Duodenal mucosa (tissue), 2 donors: Measurements from ENCODE around the gene ABHD2.
A peak's percentile ranks its signal among the peaks of the same experiment; 100 is the strongest.

Experiments used
- H3K27ac ChIP-seq: one replicate; pipeline ENCODE4 v1.7.0; 2013; ENCODE audit warnings: low read depth, low read length
- H3K27me3 ChIP-seq, 2 donors: one replicate each; pipeline ENCODE4 v1.7.0; 2013; ENCODE audit warnings: low read length in 2 of 2, control low read depth in 1 of 2; ENCODE audit not compliant: insufficient read depth in 2 of 2, control insufficient read depth in 1 of 2
- H3K36me3 ChIP-seq, 2 donors: one replicate each; pipeline ENCODE4 v1.7.0; 2013; ENCODE audit warnings: low read length in 2 of 2, control low read depth in 1 of 2; ENCODE audit not compliant: insufficient read depth in 2 of 2, control insufficient read depth in 1 of 2
- H3K4me1 ChIP-seq, 2 donors: one replicate each; pipeline ENCODE4 v1.7.0; 2013; ENCODE audit warnings: low read length in 2 of 2, control low read depth in 1 of 2; ENCODE audit not compliant: insufficient read depth in 2 of 2, control insufficient read depth in 1 of 2
- H3K4me3 ChIP-seq, 2 donors: one replicate each; pipeline ENCODE4 v1.7.0; 2013; ENCODE audit warnings: low read length in 2 of 2, low read depth in 1 of 2
- H3K9ac ChIP-seq, 2 donors: one replicate each; pipeline ENCODE4 v1.7.0; 2013; ENCODE audit warnings: low read length in 2 of 2, low read depth in 1 of 2
- H3K9me3 ChIP-seq, 2 donors: one replicate each; pipeline ENCODE4 v1.7.0; 2013; ENCODE audit warnings: low read length in 2 of 2, control low read depth in 1 of 2; ENCODE audit not compliant: control insufficient read depth in 1 of 2

ABHD2 gene

DNA sequence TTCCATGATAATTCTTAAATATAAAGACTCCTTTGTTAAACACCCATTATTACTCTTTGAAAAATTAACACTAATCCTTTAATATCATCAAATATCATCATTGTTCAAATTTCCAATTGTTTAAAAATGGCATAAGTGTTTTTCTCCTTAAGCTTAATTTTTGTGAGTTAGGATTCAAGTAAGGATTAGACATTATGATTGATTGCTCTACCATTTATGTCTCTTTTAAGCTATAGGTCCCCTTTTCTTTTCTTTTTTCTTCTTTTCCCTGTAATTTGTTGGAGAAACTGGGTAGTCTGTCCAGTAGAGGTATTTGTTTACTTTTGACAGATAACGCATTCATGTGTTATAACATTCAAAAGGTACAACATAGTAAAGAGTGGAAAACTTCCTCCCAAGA lies 9.1 kb downstream of the ABHD2 start:
- Histone ChIP-seq H3K4me1 (peaks cover 30 to 37% of the 10 kb centered on the region in 2 donors), H3K27me3 (no peaks in the 10 kb centered on the region), H3K36me3 (peaks cover 0 to 18% of the 10 kb centered on the region in 2 donors), H3K9ac (no peak overlapping the region), H3K9me3 (no peaks in the 10 kb centered on the region), H3K27ac (no peak overlapping the region), H3K4me3 (no peak overlapping the region)

- peaks cover 0 to 18% of the 10 kb centered on the region in 2 donors for H3K36me3 ChIP-seq
- H3K27me3 ChIP-seq = no peaks in the 10 kb centered on the region
- no peak overlapping the region for H3K9ac ChIP-seq
- no peaks in the 10 kb centered on the region for H3K9me3 ChIP-seq
- no peak overlapping the region for H3K27ac ChIP-seq
- H3K4me1 ChIP-seq = peaks cover 22 to 36% of the 10 kb centered on the region in 2 donors
- H3K4me3 ChIP-seq = no peak overlapping the region
These were observed 10.0 kb downstream of the ABHD2 start for GRCh38 chr15:89098281-89098680.

DNA sequence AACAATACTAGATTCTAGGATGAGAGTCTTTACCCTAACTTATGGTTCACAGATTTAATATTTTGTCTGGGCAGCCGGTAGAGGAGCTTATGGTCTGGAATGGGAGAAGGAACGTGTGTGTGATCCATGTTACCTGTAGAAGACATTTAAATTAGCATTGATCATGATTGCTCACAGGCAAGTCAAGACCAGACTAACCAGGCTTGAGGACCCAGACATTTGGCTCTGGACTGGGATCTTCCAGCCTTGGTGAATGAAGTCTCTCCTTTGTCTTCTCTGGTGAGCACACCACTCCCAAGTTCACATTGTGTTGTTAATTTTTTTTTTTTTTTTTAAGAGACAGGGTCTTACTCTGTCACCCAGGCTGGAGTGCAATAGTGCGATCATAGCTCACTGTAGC lies 11.7 kb downstream of the ABHD2 start:
- Histone ChIP-seq H3K4me1 (peaks cover 14 to 29% of the 10 kb centered on the region in 2 donors), H3K36me3 (peaks cover 0 to 31% of the 10 kb centered on the region in 2 donors), H3K4me3 (no peak overlapping the region), H3K9ac (no peak overlapping the region), H3K27me3 (no peaks in the 10 kb centered on the region), H3K9me3 (no peaks in the 10 kb centered on the region), H3K27ac (no peak overlapping the region)

DNA sequence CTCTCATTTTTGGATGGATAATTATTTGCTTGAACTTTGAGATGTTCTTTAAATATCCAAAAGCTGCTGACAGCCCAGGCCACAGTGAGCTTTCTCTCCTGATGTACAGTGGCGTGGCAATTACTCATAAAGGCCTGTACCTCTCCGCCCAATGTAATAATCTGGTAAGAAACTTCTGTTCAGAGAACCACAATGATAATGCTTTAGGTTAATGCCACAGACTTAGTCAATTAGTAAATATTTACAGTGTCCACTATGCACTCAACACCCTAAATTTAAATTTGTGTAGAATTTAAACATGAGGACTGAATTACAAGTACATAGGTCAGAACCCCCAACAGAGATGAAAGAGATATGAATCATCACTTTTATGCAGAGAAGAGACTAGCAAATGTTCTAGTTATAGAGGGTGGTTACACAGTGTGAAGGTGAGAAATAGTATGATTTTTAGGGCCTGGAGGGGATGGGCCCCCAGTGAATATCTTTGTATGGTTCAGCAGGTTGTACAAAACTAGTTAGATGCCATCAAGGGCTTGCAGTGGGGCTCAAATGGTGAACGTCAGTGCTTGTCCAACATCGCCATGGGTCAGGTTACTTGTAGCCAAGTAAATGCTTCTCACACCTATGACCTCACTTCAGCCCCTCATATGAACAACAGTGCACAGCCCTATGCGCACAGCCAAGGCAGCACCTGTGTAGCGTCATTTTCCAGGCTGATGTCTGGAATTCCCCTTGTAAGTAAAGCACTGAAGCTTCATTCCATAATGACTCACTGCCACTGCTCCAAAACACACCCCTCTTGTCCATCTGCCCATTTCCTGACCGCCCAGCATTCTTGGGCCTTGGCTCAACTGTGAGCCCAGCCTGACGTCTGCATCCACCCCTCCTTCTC lies 13.3 kb downstream of the ABHD2 start:
- H3K4me1 ChIP-seq = peaks cover 14 to 23% of the 10 kb centered on the region in 2 donors
- peaks cover 0 to 38% of the 10 kb centered on the region in 2 donors for H3K36me3 ChIP-seq
- H3K27me3 ChIP-seq = no peaks in the 10 kb centered on the region
- H3K9ac ChIP-seq = no peak overlapping the region
- H3K27ac ChIP-seq = peak overlapping the region; percentile 8
- H3K9me3 ChIP-seq = no peaks in the 10 kb centered on the region
- no peak overlapping the region for H3K4me3 ChIP-seq

DNA sequence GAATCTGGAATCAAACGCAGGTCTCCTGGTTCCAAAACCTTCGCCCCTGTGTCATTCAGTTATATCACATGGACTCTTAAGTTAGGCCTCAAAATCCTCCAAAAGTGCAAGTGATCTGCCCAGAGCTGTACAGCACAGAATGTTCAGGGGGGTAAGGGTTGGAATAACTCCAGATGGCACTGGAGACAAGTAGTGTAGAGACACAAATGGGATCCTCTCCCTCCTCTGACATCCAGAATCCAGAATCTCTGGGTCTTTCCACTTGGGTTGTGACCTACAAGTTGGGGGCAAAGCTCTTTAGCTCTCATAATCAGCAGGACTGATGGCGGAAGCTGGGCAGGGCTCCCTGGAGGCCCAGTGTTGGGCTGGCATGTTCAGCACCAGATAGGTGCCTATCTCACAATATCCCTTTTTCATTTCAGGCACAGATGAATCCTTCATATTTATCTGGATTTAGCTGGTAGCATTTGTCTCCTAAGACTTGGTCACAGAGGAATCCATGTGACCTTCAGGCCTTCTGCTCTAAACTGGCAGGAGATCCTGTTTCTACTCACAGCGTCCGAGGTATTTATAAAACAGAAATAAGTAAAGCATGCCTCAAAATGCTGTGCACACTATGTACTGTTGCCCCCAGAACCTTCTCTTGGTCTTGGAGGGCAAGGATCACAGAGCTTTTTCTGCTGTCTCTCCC lies 15.4 kb downstream of the ABHD2 start:
- Histone ChIP-seq H3K27me3 (no peaks in the 10 kb centered on the region), H3K9ac (no peak overlapping the region), H3K4me1 (peaks cover 23 to 33% of the 10 kb centered on the region in 2 donors), H3K27ac (no peak overlapping the region), H3K9me3 (no peaks in the 10 kb centered on the region), H3K4me3 (no peak overlapping the region), H3K36me3 (peaks cover 11 to 44% of the 10 kb centered on the region in 2 donors)

- no peak overlapping the region for H3K27ac ChIP-seq
- peaks cover 26 to 37% of the 10 kb centered on the region in 2 donors for H3K4me1 ChIP-seq
These were observed 15.9 kb downstream of the ABHD2 start for GRCh38 chr15:89104172-89104564.

GRCh38 chr15:89105147-89105546 lies 16.9 kb downstream of the ABHD2 start:
- Histone ChIP-seq H3K4me3 (no peak overlapping the region), H3K9me3 (no peaks in the 10 kb centered on the region), H3K9ac (no peak overlapping the region), H3K36me3 (peaks cover 11 to 33% of the 10 kb centered on the region in 2 donors), H3K4me1 (peaks cover 27 to 40% of the 10 kb centered on the region in 2 donors), H3K27me3 (no peaks in the 10 kb centered on the region), H3K27ac (no peak overlapping the region)

More at GRCh38 chr15:89104172-89104564, 15.9 kb downstream of the ABHD2 start:
- H3K9ac ChIP-seq = no peak overlapping the region
- no peaks in the 10 kb centered on the region for H3K9me3 ChIP-seq
- no peak overlapping the region for H3K4me3 ChIP-seq
- peaks cover 11 to 39% of the 10 kb centered on the region in 2 donors for H3K36me3 ChIP-seq
- no peaks in the 10 kb centered on the region for H3K27me3 ChIP-seq

GRCh38 chr15:89106200-89106599 lies 17.9 kb downstream of the ABHD2 start:
- Histone ChIP-seq H3K36me3 (peaks cover 11 to 33% of the 10 kb centered on the region in 2 donors), H3K9ac (no peak overlapping the region), H3K4me3 (no peak overlapping the region), H3K4me1 (peaks cover 25 to 35% of the 10 kb centered on the region in 2 donors), H3K27ac (no peak overlapping the region), H3K27me3 (no peaks in the 10 kb centered on the region), H3K9me3 (no peaks in the 10 kb centered on the region)

- Histone ChIP-seq H3K9me3 (no peaks in the 10 kb centered on the region), H3K4me3 (no peak overlapping the region), H3K4me1 (peaks cover 22 to 45% of the 10 kb centered on the region in 2 donors), H3K36me3 (peaks cover 11 to 28% of the 10 kb centered on the region in 2 donors), H3K27me3 (no peaks in the 10 kb centered on the region), H3K9ac (no peak overlapping the region), H3K27ac (no peak overlapping the region)
These were observed 19.7 kb downstream of the ABHD2 start for GRCh38 chr15:89107984-89108383.

GRCh38 chr15:89108835-89109234 lies 20.6 kb downstream of the ABHD2 start:
- Histone ChIP-seq H3K36me3 (peaks cover 18 to 26% of the 10 kb centered on the region in 2 donors), H3K27ac (no peak overlapping the region), H3K9me3 (no peaks in the 10 kb centered on the region), H3K4me3 (no peak overlapping the region), H3K4me1 (peaks cover 29 to 54% of the 10 kb centered on the region in 2 donors), H3K9ac (no peak overlapping the region), H3K27me3 (no peaks in the 10 kb centered on the region)
